HepG2 (cell line): ENCODE measurements around the gene BCKDHA. TPM values are rescaled to one million over a fixed set of nuclear protein-coding genes. Genes with fewer than 3 reads are reported as not detected.
A peak's percentile ranks its signal among the peaks of the same experiment; 100 is the strongest.

ENCODE experiments used
- FOXJ3 ChIP-seq: sonication (generic); formaldehyde crosslinking; IDR thresholded peaks from 2 replicates; pipeline ENCODE4 v1.4.0; 2020; ENCODE audit warnings: missing genetic modification reagents, mild to moderate bottlenecking, borderline replicate concordance
- GPN1 ChIP-seq: sonication (generic); formaldehyde crosslinking; IDR thresholded peaks from 2 replicates; pipeline ENCODE4 v1.5.1; 2020; ENCODE audit warnings: missing genetic modification reagents, borderline replicate concordance
- HNF4A ChIP-seq: sonication (generic); formaldehyde crosslinking; IDR thresholded peaks from 2 replicates; pipeline ENCODE4 v1.4.0; 2020; ENCODE audit warnings: missing genetic modification reagents
- PTBP1 ChIP-seq: fragments of 200-400 bp; formaldehyde crosslinking; IDR thresholded peaks from 2 replicates; pipeline ENCODE4 v1.6.1; 2018; ENCODE audit warnings: low read length, low read depth; ENCODE audit not compliant: poor library complexity, severe bottlenecking
- TAF15 ChIP-seq: fragments of 200-400 bp; formaldehyde crosslinking; IDR thresholded peaks from one replicate; pipeline ENCODE4 v1.6.1; 2018; ENCODE audit warnings: mild to moderate bottlenecking, low read depth, low read length; ENCODE audit not compliant: poor library complexity, severe bottlenecking
- TEAD3 ChIP-seq: optimal IDR thresholded peaks from 2 replicates; pipeline ENCODE3; 2016; ENCODE audit warnings: borderline replicate concordance
- ZBTB2 ChIP-seq: sonication (generic); formaldehyde crosslinking; IDR thresholded peaks from 2 replicates; pipeline ENCODE4 v1.8.0; 2022; ENCODE audit warnings: low read depth, missing genetic modification reagents
- ZFP41 ChIP-seq: sonication (generic); formaldehyde crosslinking; IDR thresholded peaks from 2 replicates; pipeline ENCODE4 v1.4.0; 2020; ENCODE audit warnings: mild to moderate bottlenecking, missing genetic modification reagents, borderline replicate concordance
- ZFP82 ChIP-seq: sonication (generic); formaldehyde crosslinking; IDR thresholded peaks from 2 replicates; pipeline ENCODE4 v1.5.1; 2020; ENCODE audit warnings: mild to moderate bottlenecking, missing genetic modification reagents, borderline replicate concordance
- ZMYM4 ChIP-seq: sonication (generic); formaldehyde crosslinking; IDR thresholded peaks from 2 replicates; pipeline ENCODE4 v1.8.1; 2023; ENCODE audit warnings: mild to moderate bottlenecking, missing genetic modification reagents
- ZNF740 ChIP-seq: sonication (generic); formaldehyde crosslinking; IDR thresholded peaks from 2 replicates; pipeline ENCODE4 v1.4.0; 2020; ENCODE audit warnings: missing genetic modification reagents
- ZSCAN21 ChIP-seq: sonication (generic); formaldehyde crosslinking; IDR thresholded peaks from 2 replicates; pipeline ENCODE4 v1.8.0; 2022; ENCODE audit warnings: mild to moderate bottlenecking, missing genetic modification reagents, moderate library complexity, borderline replicate concordance
- ZUFSP ChIP-seq: sonication (generic); formaldehyde crosslinking; IDR thresholded peaks from 2 replicates; pipeline ENCODE4 v1.9.0; 2021; ENCODE audit warnings: missing genetic modification reagents, mild to moderate bottlenecking, borderline replicate concordance
- polyA plus RNA-seq, 8 experiments: library from polyadenylated mRNA; depleted of rRNA in 3 of 8; stranded (reverse) in 7 of 8; unstranded in 1 of 8; fragments of >200 nt; fragmentation: Illumina TruSeq in 4 of 8; extraction: Trizol in 4 of 8; gene quantifications; 2 replicates each; pipeline versions ENCODE4 v1.2.1 to v1.2.3, GENCODE V29; 2011 to 2016; ENCODE audit warnings: low read depth in 4 of 8, missing spikeins in 1 of 8, mixed read lengths in 1 of 8; ENCODE audit not compliant: insufficient read depth in 1 of 8
- total RNA-seq, 5 experiments: library from RNA; depleted of rRNA; stranded (reverse); fragments of >200 nt; fragmentation: Illumina TruSeq; extraction: Trizol; gene quantifications; 2 replicates each; pipeline ENCODE4 v1.2.3, GENCODE V29; 2016; ENCODE audit warnings: low read depth in 1 of 5
- TF ChIP-seq, protein P1 (sequence below): sonication (generic); formaldehyde crosslinking; IDR thresholded peaks from 2 replicates; pipeline ENCODE4 v1.5.0; 2020; ENCODE audit warnings: missing genetic modification reagents
- TF ChIP-seq, protein P2 (sequence below), 2 experiments: sonication (generic) in 1 of 2; formaldehyde crosslinking in 1 of 2; IDR thresholded peaks; 2 replicates each; pipeline versions ENCODE4 v1.5.1 to v1.6.1; 2011 to 2020; ENCODE audit warnings: borderline replicate concordance in 1 of 2, low read depth in 1 of 2, low read length in 1 of 2, mild to moderate bottlenecking in 1 of 2, missing genetic modification reagents in 1 of 2, moderate library complexity in 1 of 2

The BCKDHA gene
- total and polyA plus RNA-seq, 2 of the 13 experiments (the other 11 are each of a cell fraction or from before 2014, with no cell fraction given), result 11.8 to 31.5 TPM

- TF ChIP-seq ZUFSP (no peak), TAF15 (no peak), ZNF740 (no peak), ZFP82 (no peak), FOXJ3 (CRISPR knock-in tag) (0 out of 2 replicates have a peak, but pooled peaks have one; percentile 34), ZSCAN21 (no peak), PTBP1 (no peak), HNF4A (CRISPR knock-in tag) (peak; percentile 24), TEAD3 (CRISPR knock-in tag) (peak; percentile 30), ZBTB2 (no peak), GPN1 (CRISPR knock-in tag) (no peak), ZFP41 (CRISPR knock-in tag) (no peak), ZMYM4 (CRISPR knock-in tag) (no peak)
- TF ChIP-seq, protein P1, sequence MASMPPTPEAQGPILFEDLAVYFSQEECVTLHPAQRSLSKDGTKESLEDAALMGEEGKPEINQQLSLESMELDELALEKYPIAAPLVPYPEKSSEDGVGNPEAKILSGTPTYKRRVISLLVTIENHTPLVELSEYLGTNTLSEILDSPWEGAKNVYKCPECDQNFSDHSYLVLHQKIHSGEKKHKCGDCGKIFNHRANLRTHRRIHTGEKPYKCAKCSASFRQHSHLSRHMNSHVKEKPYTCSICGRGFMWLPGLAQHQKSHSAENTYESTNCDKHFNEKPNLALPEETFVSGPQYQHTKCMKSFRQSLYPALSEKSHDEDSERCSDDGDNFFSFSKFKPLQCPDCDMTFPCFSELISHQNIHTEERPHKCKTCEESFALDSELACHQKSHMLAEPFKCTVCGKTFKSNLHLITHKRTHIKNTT (CRISPR knock-in tag), result no peak
- TF ChIP-seq, protein P2, sequence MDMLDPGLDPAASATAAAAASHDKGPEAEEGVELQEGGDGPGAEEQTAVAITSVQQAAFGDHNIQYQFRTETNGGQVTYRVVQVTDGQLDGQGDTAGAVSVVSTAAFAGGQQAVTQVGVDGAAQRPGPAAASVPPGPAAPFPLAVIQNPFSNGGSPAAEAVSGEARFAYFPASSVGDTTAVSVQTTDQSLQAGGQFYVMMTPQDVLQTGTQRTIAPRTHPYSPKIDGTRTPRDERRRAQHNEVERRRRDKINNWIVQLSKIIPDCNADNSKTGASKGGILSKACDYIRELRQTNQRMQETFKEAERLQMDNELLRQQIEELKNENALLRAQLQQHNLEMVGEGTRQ (IDR thresholded peaks at IDR 0.05; ENCODE audit: low read depth, low read length), result no peak
- TF ChIP-seq, protein P2 (CRISPR knock-in tag; IDR thresholded peaks at IDR 0.05; ENCODE audit: borderline replicate concordance), result no peak
Measured at GRCh38 chr19:41424335-41425173, 26.9 kb downstream of the BCKDHA start (continued).
